Measurements from ENCODE around the gene ADNP2.

DNA sequence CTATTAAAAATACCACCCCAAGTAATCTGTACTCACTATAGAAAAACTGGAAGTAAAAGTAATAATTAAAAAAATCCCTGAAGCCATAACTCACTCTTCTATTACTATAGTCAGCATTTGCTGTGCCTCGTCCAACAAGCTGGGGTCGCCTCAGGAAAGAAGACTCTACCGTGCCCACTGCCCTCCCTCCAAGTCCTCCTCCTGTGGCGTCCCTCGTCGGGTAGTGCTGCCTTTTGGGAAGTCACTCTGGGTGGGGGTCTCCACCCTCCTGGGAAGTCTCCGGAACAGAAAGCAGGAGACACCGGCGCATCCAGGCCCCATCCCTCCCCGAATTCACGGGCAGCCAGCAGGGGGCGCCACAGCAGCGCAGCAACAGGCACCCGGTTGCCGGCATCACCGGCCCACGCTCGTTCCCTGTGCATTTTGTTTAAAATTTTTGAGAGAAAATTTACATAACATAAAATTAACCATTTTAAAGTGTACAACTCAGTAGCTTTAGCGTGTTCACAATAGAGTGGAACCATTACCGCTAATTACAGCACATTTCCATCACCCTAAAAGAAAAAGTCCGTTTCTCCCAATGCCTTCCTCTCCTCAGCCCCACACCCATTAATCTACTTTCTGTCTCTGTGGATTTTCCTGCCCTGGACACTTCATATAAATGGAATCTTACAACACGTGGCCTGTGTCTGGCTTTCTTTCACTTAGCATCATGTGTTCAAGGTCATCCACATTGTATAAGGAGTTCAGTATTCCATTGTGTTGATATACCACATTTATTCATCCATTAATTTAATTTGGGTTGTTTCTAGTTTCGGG is 62.2 kb downstream of the ADNP2 start:
- TF ChIP-seq SNAI2 (CRISPR knock-in tag; IDR thresholded peaks at IDR 0.05) (no peak), TCF4 (CRISPR knock-in tag; IDR thresholded peaks at IDR 0.05; ENCODE audit: borderline replicate concordance) (no peak), TOX (CRISPR knock-in tag; IDR thresholded peaks at IDR 0.05; ENCODE audit: borderline replicate concordance) (no peak)
- TF ChIP-seq, protein P1, sequence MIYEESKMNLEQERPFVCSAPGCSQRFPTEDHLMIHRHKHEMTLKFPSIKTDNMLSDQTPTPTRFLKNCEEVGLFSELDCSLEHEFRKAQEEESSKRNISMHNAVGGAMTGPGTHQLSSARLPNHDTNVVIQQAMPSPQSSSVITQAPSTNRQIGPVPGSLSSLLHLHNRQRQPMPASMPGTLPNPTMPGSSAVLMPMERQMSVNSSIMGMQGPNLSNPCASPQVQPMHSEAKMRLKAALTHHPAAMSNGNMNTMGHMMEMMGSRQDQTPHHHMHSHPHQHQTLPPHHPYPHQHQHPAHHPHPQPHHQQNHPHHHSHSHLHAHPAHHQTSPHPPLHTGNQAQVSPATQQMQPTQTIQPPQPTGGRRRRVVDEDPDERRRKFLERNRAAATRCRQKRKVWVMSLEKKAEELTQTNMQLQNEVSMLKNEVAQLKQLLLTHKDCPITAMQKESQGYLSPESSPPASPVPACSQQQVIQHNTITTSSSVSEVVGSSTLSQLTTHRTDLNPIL (CRISPR knock-in tag; IDR thresholded peaks at IDR 0.05; ENCODE audit: low read depth) = no peak
- TF ChIP-seq, protein P2, sequence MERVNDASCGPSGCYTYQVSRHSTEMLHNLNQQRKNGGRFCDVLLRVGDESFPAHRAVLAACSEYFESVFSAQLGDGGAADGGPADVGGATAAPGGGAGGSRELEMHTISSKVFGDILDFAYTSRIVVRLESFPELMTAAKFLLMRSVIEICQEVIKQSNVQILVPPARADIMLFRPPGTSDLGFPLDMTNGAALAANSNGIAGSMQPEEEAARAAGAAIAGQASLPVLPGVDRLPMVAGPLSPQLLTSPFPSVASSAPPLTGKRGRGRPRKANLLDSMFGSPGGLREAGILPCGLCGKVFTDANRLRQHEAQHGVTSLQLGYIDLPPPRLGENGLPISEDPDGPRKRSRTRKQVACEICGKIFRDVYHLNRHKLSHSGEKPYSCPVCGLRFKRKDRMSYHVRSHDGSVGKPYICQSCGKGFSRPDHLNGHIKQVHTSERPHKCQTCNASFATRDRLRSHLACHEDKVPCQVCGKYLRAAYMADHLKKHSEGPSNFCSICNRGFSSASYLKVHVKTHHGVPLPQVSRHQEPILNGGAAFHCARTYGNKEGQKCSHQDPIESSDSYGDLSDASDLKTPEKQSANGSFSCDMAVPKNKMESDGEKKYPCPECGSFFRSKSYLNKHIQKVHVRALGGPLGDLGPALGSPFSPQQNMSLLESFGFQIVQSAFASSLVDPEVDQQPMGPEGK (CRISPR knock-in tag; IDR thresholded peaks at IDR 0.05; ENCODE audit: borderline replicate concordance) = no peak
